Hindlimb muscle (tissue), 1 donor: Measurements from ENCODE around the gene CDC42BPB. TPM values are rescaled to one million over a fixed set of nuclear protein-coding genes. Genes with fewer than 3 reads are reported as not detected.

ENCODE experiments used
- DNase-seq: peaks from one replicate; pipeline ENCODE4 v3.0.0-alpha.2; 2013
- polyA plus RNA-seq: library from polyadenylated mRNA; unstranded; fragments of 120-200 nt; gene quantifications from one replicate; pipeline ENCODE4 v1.2.1, GENCODE V29; 2013; ENCODE audit not compliant: insufficient read length

Gene CDC42BPB
- polyA plus RNA-seq, 1 donor = 57.8 TPM

DNA sequence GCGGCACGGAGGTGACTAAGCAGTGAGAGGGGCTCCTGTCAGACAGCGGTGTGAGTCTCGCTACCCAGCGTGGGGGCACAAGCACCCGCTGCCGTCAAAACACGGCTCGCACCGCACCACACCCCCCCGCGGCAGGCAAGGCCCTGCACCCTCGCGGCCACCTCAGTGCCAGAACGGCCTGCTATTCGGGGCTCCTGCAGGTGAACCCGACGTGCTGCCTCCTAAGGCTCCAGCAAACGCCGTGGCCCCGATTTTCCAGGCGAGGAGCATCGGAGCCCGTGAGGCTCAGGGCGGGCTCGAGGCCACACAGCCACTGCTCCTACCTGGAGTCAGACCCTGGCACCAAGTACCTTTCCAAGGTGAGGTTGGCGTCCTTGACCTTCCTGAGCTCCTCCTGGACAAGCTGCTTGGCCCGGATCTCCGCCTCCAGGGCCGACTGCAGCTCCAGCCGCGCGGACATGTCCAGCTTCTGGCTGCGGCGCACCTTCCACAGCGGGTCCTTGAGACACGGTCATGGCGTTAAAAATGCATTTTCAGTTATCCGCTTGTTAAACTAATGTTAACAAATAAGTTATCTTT, 93.1 kb downstream of the CDC42BPB start:
- no peak for DNase-seq

DNA sequence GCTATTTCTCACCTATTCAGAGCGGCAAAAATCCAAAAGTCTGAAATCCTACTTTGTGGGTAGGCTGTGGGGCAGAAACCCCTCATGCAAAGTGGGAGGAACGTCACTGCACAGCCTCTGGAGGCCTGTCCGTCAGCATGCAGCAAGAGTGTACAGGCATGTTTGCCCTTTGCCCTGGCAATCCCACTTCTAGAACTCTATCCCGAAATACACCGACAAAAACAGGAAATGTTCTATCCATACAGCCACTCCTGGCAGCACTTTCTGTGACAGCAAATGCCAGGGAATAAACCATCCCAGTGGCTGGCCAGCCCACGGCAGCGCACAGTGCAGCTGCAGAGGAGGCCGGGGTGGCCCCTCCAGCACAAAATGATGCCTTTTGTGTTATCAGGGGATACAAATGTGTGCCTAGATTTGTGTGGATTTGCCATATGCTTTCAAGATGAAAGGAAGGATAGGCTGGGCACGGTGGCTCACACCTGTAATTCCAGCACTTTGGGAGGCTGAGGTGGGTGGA, 95.2 kb downstream of the CDC42BPB start:
- DNase-seq = no peak

DNA sequence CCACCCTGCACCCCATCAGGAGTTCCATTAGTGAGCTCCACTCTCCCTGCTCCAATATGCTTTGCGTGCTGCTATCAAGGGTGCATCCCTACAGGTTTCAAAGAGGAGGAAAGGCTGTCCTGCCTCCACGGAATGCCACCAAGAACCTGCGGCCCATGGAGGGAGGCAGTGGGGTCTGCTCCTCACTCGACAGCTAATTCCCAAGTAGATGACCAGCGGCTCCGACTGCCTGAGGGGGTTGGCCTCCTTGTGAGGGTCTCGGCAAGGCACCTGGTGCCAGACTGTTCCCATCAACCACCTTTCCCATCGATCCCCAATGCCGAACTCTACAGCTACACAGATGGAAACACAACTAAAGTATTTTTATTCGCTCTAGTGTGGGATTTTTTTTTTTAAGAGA, 98.9 kb downstream of the CDC42BPB start:
- no peak for DNase-seq

DNA sequence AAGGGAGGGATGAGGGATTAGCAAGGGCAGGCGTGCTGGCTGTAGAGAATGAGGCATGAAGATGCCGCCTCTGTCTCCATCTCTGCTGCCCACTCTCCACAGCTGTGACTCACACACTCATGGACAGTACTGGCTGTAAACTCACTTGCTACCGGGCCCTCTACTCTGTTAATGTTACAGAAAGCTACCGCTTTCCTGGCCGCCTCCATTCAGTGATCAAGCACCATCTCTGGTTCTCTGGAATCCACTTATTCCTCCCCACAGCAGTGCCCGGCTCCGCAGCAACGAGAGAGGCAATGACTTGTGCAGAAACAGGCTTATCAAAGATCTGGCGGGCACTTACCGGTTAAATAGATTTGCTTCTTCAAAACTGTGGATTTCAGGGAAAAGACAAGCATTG, 100.1 kb downstream of the CDC42BPB start:
- no peak for DNase-seq

DNA sequence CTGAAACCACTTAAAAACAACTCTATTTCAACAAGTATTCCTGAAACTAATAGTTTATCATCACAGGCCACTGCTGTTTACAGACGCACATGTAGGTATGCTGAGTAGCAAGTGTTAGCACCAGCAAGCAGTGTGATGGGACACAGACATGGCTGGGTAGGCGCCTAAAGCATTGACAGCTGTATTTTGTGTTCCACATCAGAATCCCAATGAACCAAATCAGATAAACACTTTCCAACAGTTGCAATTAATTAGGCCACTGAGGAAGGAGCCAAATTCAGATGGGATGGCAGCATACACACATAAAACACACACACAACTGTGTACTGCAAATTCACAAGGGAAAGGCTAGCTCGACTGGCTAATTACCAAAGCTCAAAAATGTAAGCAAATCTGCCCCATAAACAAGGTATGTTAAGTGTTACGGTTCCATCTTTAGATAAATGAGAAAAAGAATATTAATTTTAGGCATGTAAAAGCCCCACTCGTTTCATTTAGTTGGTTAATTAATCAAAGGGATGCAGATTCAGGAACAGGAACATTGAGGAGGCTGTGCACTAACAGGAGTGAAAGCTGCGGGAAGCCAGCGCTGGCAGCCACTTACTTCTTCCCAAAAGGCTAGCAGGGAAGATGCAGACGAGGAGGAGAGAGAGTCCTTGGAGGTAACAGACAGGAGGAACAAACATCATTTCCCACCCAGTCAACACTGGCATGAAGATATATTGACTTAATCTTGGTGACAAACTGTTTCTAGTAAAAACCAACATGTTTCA, 101.5 kb downstream of the CDC42BPB start:
- no peak for DNase-seq

DNA sequence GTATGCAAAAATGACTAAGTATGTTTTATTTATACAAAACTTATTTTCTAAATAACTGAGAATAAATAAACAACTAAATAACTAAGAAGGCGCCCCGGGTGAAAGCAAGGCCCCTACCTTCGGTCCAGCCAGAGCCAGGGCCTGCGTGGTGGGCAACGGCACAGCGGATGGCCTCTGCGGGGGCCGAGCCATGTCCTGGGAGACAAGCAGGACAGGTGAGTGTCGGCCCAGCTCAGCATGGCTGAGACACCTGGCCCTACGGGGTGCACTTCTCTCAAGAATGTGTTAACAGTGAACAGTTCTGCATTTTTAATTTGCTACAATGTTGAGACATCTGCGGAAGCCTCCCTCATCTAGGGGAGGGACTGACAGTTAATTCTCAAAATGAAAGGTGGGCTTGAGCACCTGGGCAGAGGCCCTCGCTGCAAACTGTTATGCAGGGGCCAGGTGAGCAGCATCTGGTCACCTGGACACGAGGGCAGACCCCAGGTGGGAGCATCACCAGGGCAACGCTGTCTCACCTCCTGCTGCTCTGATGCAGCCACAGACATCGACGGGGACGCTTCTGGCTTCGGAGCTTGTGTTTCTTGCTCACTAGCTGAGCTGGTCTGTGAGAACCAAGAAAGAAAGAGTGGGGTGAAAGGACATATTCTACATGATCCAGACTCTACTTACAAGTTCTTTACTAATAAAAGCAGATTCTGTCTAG, 103.1 kb downstream of the CDC42BPB start:
- no peak for DNase-seq

DNA sequence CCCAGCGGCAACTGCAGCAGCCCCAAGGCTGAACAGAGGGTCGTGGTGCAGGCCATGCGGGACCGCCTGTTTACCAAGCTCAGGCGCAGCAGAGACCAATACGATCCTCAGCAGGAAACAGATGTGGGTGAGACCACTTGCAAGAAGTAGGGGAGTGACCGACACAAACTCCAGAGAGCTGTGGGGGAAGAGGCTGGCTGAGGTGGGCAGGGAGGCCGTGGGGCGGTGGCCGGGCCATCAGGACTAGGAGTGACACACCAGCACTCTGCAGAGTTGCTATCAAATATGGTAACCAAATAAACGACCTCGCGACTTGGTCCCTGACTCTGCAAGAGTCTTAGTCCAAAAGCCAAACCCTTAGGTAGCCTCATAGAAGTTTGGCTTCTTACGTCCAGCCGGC, 104.2 kb downstream of the CDC42BPB start:
- DNase-seq = no peak

DNA sequence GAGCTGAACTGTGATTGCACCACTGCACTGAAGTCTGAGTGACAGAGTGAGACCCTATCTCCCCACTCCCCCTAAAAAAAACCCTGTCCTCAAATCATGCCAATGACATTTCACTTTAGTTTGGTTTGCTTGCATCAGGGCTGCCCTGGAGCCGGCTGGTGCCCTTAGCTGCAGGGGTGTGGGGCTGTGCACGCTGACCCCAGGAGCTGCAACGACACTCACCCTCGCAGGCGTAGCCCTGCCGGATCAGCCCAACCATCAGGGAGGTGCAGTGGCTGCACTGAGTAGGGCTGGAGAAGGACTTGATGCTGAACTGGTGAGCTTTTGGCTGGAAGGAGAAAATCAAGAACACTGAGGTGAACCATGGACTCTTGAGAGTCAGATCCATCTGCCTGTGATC, 105.1 kb downstream of the CDC42BPB start:
- DNase-seq = no peak

DNA sequence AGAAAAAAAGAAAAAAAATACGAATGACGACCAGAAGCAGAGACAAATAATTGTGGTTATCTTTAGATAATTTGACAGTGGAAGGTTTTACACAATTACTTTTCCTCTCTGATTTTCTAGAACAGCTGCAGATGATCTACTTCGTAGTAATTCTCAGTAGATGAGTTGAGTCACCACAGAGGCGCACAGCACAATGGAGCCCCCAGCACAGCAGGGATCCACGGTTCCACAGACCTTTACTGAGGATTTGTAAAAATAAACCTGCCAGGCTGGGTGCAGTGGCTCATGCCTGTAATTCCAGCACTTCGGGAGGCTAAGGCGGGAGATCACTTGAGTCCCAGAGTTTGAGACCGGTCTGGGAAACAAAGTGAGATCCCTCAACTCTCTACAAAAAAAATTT, 105.5 kb downstream of the CDC42BPB start:
- no peak for DNase-seq

DNA sequence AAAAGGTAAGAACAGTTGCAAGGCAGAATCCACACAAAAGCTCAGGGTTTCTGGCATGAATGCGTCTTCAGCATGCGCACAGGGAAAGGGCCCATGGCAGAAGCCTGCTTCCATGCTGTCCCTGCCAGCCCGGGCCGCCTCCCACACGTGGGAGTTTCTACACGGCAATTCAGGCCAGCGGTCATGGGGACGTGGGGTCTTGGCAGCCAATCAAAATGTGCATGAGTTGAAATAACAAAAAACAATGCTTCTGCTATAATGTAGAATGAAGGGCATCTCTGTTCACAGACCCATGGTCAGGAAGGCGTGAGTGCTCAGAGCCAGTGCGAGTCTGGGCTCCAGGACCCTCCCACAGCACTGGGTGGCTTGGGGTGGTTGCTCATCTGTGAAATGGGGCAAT, 106.3 kb downstream of the CDC42BPB start:
- DNase-seq = no peak

DNA sequence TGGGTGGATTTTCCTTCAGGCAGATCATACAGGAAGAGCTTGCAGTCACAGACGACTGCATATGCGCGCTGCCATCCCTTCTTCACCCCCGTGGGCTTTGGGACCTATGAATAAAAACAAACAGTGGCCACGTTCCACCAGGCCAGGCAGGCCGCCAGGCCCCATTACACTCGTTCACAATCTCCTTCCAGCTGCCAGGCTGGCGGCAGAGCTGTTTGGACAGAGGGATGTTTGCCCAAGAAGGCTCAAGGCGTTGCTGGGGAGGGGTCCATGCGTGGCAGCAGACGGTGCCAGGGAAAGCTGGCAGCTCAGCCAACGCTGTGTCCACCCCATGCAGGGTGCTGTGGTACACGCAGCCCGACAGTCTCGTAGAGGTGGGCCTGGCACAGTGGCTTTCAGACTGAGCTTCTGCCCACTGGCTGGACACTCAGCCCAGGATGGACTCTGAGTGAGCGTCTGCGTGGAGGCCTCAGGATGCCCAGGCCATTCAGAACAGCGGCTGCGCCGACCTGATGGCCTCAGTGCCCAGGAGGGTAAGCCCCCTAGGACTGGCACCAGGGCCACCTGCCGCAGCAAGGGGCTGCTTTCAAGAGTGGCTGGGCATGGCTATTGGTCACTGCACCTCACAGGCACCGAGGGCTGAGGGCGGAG, 107.4 kb downstream of the CDC42BPB start:
- DNase-seq = no peak

DNA sequence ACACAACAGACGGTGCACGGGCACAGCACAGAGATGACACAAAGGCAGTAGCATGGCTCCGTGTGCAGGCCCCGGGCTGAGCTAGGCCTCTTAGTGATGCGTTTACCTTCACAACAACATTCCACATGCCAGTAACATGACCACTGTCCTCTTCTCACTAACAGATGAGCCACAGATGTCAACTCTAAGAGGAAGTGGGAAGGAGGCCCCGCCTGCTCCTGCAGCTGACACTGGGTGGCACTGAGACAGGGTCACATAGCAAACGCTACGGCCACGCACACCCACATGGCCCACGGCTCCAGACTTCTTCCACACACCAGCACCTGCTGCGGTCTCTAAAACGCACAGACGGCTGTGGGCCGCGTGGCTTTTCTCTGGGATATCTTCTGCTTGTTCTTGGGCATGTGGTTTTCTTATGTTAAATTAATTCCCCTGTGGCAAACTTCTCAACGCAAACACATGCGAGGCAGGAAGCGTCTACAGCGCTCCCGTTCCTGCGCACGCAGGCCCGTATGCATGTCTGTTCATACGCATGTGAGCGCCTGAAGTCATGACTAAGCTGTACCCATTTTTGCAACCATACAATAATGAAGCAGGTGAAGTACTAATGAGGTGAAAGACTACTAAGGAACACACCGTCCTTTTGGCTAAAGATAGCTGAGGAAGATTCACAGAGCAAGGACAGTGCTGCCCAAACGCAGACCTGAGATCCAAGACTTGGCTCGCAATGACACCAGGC, 108.1 kb downstream of the CDC42BPB start:
- DNase-seq = no peak

DNA sequence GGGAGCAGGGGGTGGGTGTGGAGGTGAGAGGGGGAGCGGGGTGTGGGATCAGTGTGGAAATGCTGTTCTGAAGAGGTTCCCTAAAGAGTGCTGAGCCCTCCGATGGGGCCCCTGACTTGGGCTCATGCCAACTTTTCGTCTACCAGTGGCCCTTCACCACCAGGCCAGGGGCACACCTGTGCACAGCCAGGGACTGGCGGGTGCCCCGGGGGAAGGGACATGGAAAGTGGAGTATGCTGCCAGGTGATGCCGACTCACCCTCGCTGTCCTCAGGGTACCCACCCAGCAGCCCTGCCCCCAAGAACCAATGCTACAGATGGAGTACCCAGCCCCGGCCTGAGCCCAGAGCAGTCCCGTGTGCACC, 108.7 kb downstream of the CDC42BPB start:
- DNase-seq = no peak

DNA sequence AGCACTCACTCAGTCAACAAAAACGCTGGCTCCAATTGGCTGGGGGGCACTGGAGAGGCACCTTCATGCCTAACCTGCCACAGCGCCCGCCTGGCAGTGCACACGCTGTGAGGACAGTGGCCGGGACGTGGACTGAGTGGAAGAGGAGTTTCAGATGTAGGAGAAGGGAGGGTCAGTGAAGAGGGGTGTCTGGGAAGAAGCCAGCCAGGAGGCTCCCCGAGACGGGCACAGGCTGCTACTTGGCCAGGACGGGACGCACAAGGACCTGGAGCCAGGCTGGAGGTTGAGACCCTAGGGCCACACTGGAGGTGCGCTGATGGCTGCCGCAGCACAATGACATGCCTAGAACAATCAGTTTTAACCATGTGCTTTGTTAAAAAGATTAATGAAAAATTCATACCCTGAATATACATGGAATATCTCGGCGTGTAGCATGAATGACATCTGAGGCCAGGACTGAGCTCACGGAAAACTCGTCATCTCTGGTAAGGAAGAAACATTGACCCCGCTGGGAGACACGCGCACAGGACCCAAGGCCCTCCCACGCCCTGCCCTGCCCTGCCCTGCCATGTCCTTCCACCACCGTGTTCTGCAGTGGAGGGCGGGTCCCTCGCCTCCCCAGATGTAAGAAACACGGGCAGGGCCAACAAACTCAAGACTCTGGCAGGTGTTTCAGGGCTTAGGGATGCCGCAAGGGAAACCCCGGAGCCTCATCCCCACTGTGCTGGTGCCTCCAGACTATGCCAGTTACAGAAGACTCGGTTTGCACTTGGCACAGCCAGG, 109.8 kb downstream of the CDC42BPB start:
- DNase-seq = no peak

DNA sequence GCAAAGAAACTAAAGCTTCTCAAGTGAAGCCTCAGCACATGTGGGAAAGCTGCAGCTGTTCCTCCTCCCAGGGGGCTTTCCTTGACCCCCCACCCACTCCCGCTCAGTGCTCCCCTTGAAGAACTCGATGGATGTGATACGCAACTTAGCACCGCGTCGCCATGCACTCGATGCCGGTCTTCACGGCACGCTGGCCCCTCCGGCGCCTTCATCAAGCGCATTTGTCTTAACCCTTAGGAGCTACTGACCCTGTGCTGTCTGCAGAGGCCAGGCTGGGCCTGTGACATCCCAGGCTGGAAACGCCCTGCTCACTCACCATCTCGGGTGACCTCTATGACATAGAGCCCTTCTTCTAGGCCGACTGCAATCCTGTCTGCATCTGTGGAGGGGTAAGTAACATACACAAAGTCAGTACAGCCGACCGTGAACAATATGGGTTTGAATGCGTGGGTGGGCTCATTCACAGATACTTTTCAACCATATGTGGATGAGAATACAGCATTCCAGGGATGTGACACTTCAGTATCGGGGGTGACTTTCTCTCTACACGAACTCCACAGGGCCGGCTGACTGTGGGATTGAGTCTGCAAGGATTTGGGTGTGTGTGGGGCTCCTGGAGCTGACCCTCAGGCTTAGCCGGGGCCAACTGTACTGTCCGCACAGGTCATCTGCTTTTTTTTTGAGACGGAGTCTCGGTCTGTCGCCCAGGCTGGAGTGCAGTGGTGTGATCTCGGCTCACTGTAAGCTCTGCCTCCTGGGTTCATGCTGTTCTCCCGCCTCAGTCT, 111.8 kb downstream of the CDC42BPB start:
- no peak for DNase-seq

DNA sequence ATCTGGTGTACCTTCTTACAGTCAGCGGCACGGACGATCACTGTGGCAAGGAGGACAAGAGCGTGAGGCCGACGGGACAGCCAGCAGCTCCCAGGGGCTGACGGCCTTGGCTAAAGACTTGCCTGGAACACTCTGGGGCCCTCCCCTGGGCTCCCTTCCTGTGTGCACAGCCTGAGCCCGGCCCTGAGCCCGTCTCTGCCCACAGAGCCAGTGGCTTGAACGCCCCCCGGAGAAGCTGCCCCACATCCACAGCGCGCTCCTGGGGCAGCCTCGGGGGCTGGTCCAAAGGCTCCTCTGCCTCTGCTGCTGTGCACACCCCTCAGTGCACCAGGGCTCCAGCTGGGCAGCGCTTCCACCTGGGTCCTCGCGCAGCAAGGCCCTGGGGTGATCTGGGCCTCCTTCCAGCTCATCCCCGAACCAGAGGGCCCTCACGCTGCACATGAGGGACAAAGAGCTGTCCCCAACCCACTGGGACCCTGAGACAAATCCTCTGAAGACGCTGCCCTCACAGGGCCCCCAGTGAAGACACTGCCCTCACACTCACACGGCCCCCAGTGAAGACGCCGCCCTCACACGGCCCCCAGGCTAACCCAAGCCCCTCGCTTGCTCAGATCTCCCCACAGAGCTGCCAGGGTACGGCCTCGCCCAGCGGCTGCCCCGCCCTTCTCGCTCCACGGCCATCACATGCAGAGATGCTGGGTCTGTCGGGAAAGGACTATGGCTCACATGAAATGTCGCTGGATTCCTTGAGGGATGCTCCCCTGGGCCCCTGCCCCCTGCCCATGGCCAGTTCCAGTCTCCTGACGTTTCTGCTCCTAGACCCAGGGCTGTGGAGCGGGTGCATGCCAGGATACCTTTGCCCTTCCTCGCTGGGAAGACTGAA, 112.7 kb downstream of the CDC42BPB start:
- no peak for DNase-seq

DNA sequence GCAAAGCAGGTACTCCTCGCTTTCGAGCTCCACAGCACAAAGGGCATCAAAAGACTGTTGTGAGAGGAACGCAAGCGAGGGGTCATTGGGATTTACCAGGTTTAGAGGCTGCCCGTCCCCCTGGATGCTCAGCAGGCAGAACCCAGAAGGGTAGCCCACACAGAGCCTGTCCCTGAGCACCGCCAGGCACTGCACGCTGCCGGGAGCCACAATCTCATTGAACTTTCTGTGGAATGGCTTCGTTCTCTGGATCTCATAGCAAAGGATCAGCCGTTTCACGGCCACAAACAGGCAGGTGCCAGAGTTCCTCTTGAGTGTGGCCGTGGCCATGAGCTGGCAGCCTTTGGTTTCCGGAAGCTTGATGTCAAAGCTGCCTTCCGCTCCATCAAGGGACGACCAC, 113.4 kb downstream of the CDC42BPB start:
- no peak for DNase-seq

DNA sequence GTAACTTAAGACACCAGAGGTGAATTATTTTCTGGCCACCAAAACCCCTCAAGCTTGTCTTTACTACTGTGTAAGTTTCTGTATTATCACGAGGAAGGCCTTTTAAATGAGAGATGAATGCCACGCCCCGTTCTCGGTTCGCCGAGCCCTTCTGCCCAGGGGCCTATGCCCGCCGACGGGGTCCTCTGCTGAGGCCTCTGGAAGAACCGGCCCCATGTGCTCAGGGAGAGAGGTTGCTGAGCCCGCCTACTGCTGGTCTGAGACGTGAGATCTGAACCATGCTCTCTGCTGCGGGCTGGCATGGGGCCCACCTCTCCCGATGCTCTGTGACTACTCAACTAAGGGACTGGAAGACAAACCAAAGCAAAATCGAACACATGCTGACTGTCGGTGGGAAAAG, 113.9 kb downstream of the CDC42BPB start:
- DNase-seq = no peak

DNA sequence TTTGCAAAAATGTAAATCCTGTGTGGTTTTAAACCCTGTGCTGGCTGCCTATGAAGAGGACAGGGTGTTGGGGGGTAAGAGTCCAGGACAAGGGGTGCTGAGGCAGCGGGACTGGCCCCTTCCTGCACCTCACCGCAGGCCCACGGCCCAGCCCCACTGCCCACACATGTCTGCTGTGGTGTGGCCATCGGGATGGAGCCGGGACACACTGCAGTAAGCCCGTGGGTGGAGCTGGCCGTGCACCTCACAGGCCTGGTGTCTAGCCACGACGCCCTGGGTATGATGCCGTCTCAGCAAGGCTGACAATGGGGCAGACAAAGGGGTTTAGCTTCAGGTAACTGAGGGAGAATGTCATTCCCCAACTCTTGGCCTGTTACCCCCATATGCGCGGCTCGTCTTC, 115.3 kb downstream of the CDC42BPB start:
- DNase-seq = no peak
